Loucy (cell line): ENCODE measurements around the gene SPATS2.

ENCODE experiments used
- H2AFZ ChIP-seq: fragments of 200-600 bp; sonication (generic); 2 replicates; pipeline ENCODE4 v1.6.0; 2016; ENCODE audit warnings: antibody characterized with exemption, mild to moderate bottlenecking, low read length, moderate library complexity
- H3F3A ChIP-seq: fragments of 200-600 bp; 2 replicates; pipeline ENCODE4 v1.6.0; 2016; ENCODE audit warnings: antibody characterized with exemption, low read depth, mild to moderate bottlenecking
- H3K27me3 ChIP-seq: fragments of 200-600 bp; sonication (generic); 2 replicates; pipeline ENCODE4 v1.6.1; 2014; ENCODE audit warnings: low read length, mild to moderate bottlenecking; ENCODE audit not compliant: insufficient read depth, poor library complexity, severe bottlenecking
- H3K36me3 ChIP-seq: fragments of 200-600 bp; sonication (generic); 2 replicates; pipeline ENCODE4 v1.6.1; 2016; ENCODE audit warnings: low read length; ENCODE audit not compliant: insufficient read depth
- H3K4me1 ChIP-seq: fragments of 200-600 bp; sonication (generic); 2 replicates; pipeline ENCODE4 v1.5.1; 2014; ENCODE audit warnings: low read length, mild to moderate bottlenecking; ENCODE audit not compliant: insufficient read depth, poor library complexity, severe bottlenecking
- H3K4me2 ChIP-seq: fragments of 200-600 bp; sonication (generic); 2 replicates; pipeline ENCODE4 v1.6.0; 2014; ENCODE audit warnings: antibody characterized with exemption, low read length, low read depth, mild to moderate bottlenecking; ENCODE audit not compliant: poor library complexity, severe bottlenecking
- H3K4me3 ChIP-seq: fragments of 200-600 bp; sonication (generic); 2 replicates; pipeline ENCODE4 v1.5.1; 2014; ENCODE audit warnings: low read length, mild to moderate bottlenecking, mixed read lengths; ENCODE audit not compliant: poor library complexity, severe bottlenecking
- H3K79me2 ChIP-seq: fragments of 200-600 bp; sonication (generic); 2 replicates; pipeline ENCODE4 v1.6.1; 2014; ENCODE audit warnings: low read length; ENCODE audit not compliant: insufficient read depth
- H3K9ac ChIP-seq: fragments of 200-600 bp; sonication (generic); 2 replicates; pipeline ENCODE4 v1.6.0; 2014; ENCODE audit warnings: mild to moderate bottlenecking, low read depth, low read length, moderate library complexity; ENCODE audit not compliant: poor library complexity, severe bottlenecking
- H3K9me2 ChIP-seq: fragments of 200-600 bp; sonication (generic); replicated peaks from 2 replicates; pipeline ENCODE4 v1.6.1; 2016; ENCODE audit warnings: low read depth, low read length, mixed read lengths
- H3K9me3 ChIP-seq: fragments of 200-600 bp; sonication (generic); 2 replicates; pipeline ENCODE4 v1.6.1; 2014; ENCODE audit warnings: mild to moderate bottlenecking, antibody characterized with exemption, low read length, low read depth; ENCODE audit not compliant: insufficient read depth
- H4K20me1 ChIP-seq: fragments of 200-600 bp; sonication (generic); 2 replicates; pipeline ENCODE4 v1.6.0; 2014; ENCODE audit warnings: antibody characterized with exemption, low read length, mild to moderate bottlenecking; ENCODE audit not compliant: insufficient read depth, poor library complexity, severe bottlenecking
- CTCF ChIP-seq: fragments of 200-600 bp; sonication (generic); conservative IDR thresholded peaks from 2 replicates; pipeline ENCODE4 v1.5.1; 2014; ENCODE audit warnings: mild to moderate bottlenecking, antibody characterized with exemption, low read length
- EZH2phosphoT487 ChIP-seq: fragments of 200-600 bp; IDR thresholded peaks from 2 replicates; pipeline ENCODE4 v1.6.1; 2018; ENCODE audit warnings: antibody characterized with exemption, mild to moderate bottlenecking, moderate library complexity, borderline replicate concordance

Gene SPATS2

GRCh38 chr12:49415521-49415970 lies 48.3 kb downstream of the SPATS2 start:
- Histone ChIP-seq H3F3A (peaks cover 16% of the 10 kb centered on the region), H3K9me2 (no peaks in the 10 kb centered on the region), H3K36me3 (no peaks in the 10 kb centered on the region), H3K9ac (peak overlapping the region; percentile 72), H3K4me1 (peaks cover 72% of the 10 kb centered on the region), H3K9me3 (no peaks in the 10 kb centered on the region), H4K20me1 (no peaks in the 10 kb centered on the region), H3K4me2 (peak overlapping the region; percentile 77), H3K27me3 (no peaks in the 10 kb centered on the region), H3K4me3 (peak overlapping the region; percentile 45), H2AFZ (0 out of 2 replicates have a peak overlapping the region, but pooled peaks have one; percentile 8), H3K79me2 (peaks cover 55% of the 10 kb centered on the region)
- TF ChIP-seq CTCF: no peak

- Histone ChIP-seq H3K4me2 (peak overlapping the region; percentile 77), H3K9me2 (no peaks in the 10 kb centered on the region), H3K36me3 (no peaks in the 10 kb centered on the region), H2AFZ (no peak overlapping the region), H3K9ac (peak overlapping the region; percentile 72), H3K9me3 (no peaks in the 10 kb centered on the region), H3K27me3 (no peaks in the 10 kb centered on the region), H3K4me3 (no peak overlapping the region), H4K20me1 (no peaks in the 10 kb centered on the region), H3K79me2 (peaks cover 56% of the 10 kb centered on the region), H3F3A (peaks cover 20% of the 10 kb centered on the region), H3K4me1 (peaks cover 68% of the 10 kb centered on the region)
- no peak for TF ChIP-seq EZH2phosphoT487
- no peak for TF ChIP-seq CTCF
These were observed 49.6 kb downstream of the SPATS2 start for GRCh38 chr12:49416892-49417291.

GRCh38 chr12:49417558-49417957 lies 50.3 kb downstream of the SPATS2 start:
- H3K36me3 ChIP-seq: no peaks in the 10 kb centered on the region
- peaks cover 75% of the 10 kb centered on the region for H3K4me1 ChIP-seq
- peak overlapping the region; percentile 77 for H3K4me2 ChIP-seq
- H3K9me2 ChIP-seq: no peaks in the 10 kb centered on the region
- no peaks in the 10 kb centered on the region for H3K27me3 ChIP-seq
- H3K9ac ChIP-seq: peak overlapping the region; percentile 72
- H3F3A ChIP-seq: peaks cover 22% of the 10 kb centered on the region
- TF ChIP-seq EZH2phosphoT487: no peak
- TF ChIP-seq CTCF: no peak
- no peaks in the 10 kb centered on the region for H4K20me1 ChIP-seq
- peaks cover 56% of the 10 kb centered on the region for H3K79me2 ChIP-seq
- no peak overlapping the region for H3K4me3 ChIP-seq
- H2AFZ ChIP-seq: no peak overlapping the region
- no peaks in the 10 kb centered on the region for H3K9me3 ChIP-seq
